Calu3 (cell line): ENCODE measurements around the gene RAI1. TPM values are rescaled to one million over a fixed set of nuclear protein-coding genes. Genes with fewer than 3 reads are reported as not detected.

Experiments used
- BruUV-seq: library from RNA; stranded (reverse); fragments of 400-500 nt; replicated peaks from 2 replicates; lab custom pipeline; 2021; lab: Mats Ljungman, UMichigan
- CTCF ChIA-PET: fragments of 300-600 bp; sonication (Branson Sonifier 250); formaldehyde crosslinking; loops from one replicate; lab custom pipeline; 2022; ENCODE audit warnings: antibody characterized with exemption; lab: Charles Lee
- DNase-seq: peaks from one replicate; pipeline ENCODE4 v3.0.0; 2022
- H3K27ac Mint-ChIP-seq: one replicate; pipeline ENCODE4 v1.8.0; 2022; ENCODE audit warnings: mixed read lengths; ENCODE audit not compliant: unreplicated experiment
- H3K27me3 Mint-ChIP-seq: one replicate; pipeline ENCODE4 v1.8.0; 2022; ENCODE audit warnings: mixed read lengths; ENCODE audit not compliant: unreplicated experiment
- H3K36me3 Mint-ChIP-seq: one replicate; pipeline ENCODE4 v1.8.0; 2022; ENCODE audit warnings: mild to moderate bottlenecking, moderate library complexity, mixed read lengths; ENCODE audit not compliant: insufficient read depth, unreplicated experiment
- H3K4me1 Mint-ChIP-seq: one replicate; pipeline ENCODE4 v1.8.0; 2022; ENCODE audit warnings: mild to moderate bottlenecking, low read depth, mixed read lengths; ENCODE audit not compliant: unreplicated experiment
- H3K4me3 Mint-ChIP-seq: one replicate; pipeline ENCODE4 v1.8.0; 2022; ENCODE audit warnings: mild to moderate bottlenecking, low read depth, moderate library complexity, mixed read lengths; ENCODE audit not compliant: unreplicated experiment
- H3K9me3 Mint-ChIP-seq: one replicate; pipeline ENCODE4 v1.8.0; 2022; ENCODE audit warnings: low read depth, mixed read lengths; ENCODE audit not compliant: unreplicated experiment
- intact Hi-C: fragments of 100-400 bp; cut with micrococcal nuclease; formaldehyde crosslinking; loops from one replicate; pipeline ENCODE4 v1.10.0; 2022; ENCODE audit not compliant: unreplicated experiment
- total RNA-seq: library from RNA; stranded (reverse); gene quantifications from 2 replicates; pipeline ENCODE4 v1.2.3, GENCODE V29; 2022
- TF ChIP-seq, protein P1 (sequence below): fragments of 200-600 bp; IDR thresholded peaks from one replicate; pipeline ENCODE4 v1.8.0; 2022; ENCODE audit warnings: antibody characterized with exemption; ENCODE audit not compliant: unreplicated experiment

RAI1 gene
- total RNA-seq, 1 experiment from 2014 or later, result 38.0 TPM

DNA sequence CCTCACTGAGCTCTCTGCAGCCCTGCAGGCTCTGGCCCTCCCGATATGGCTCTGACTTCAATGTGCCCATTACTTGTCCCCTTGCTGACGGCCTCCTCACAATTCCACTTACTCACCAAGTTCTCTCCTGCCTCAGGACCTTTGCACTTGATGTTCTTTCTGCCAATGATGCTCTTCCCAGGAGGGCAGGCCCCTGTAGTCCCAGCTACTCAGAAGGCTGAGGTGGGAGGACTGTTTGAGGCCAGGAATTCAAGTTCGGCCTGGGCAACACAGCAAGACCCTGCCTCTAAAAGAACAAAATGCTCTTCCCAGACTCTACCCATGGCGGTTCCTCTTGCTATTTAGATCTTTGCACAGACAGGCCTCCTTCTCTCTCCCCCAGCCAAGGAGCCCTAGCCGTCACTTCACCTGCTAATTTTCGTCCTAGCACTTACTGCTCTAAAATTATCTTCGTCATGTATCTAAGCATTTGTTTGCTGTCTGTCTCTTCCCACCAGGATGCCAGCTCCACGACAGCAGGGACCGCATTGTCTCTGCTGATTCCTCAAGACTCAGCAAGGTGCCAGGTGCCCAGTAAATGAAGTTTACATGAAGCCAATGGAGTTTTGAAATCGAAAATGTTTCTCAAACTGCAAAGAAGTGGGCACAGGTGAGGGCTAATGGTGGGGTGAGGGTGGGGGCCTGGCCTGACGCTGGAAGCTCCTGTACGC, 626 bp upstream of the RAI1 start:
- H3K27me3 Mint-ChIP-seq, result no peaks in the 10 kb centered on the region
- H3K4me1 Mint-ChIP-seq, result peaks cover 46% of the 10 kb centered on the region
- intact Hi-C loops, result loop anchor here (5.0 kb wide), 1 partner anchor 182 kb away; no protein-coding TSS in a partner anchor
- peaks cover 40% of the 10 kb centered on the region for H3K36me3 Mint-ChIP-seq
- CTCF ChIA-PET, result no interaction called here
- TF ChIP-seq, protein P1, sequence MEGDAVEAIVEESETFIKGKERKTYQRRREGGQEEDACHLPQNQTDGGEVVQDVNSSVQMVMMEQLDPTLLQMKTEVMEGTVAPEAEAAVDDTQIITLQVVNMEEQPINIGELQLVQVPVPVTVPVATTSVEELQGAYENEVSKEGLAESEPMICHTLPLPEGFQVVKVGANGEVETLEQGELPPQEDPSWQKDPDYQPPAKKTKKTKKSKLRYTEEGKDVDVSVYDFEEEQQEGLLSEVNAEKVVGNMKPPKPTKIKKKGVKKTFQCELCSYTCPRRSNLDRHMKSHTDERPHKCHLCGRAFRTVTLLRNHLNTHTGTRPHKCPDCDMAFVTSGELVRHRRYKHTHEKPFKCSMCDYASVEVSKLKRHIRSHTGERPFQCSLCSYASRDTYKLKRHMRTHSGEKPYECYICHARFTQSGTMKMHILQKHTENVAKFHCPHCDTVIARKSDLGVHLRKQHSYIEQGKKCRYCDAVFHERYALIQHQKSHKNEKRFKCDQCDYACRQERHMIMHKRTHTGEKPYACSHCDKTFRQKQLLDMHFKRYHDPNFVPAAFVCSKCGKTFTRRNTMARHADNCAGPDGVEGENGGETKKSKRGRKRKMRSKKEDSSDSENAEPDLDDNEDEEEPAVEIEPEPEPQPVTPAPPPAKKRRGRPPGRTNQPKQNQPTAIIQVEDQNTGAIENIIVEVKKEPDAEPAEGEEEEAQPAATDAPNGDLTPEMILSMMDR, result no peak
- H3K27ac Mint-ChIP-seq, result no peak overlapping the region
- no peak for DNase-seq
- H3K4me3 Mint-ChIP-seq, result peak overlapping the region; percentile 11
- no TSS peak for BruUV-seq
- H3K9me3 Mint-ChIP-seq, result no peaks in the 10 kb centered on the region

DNA sequence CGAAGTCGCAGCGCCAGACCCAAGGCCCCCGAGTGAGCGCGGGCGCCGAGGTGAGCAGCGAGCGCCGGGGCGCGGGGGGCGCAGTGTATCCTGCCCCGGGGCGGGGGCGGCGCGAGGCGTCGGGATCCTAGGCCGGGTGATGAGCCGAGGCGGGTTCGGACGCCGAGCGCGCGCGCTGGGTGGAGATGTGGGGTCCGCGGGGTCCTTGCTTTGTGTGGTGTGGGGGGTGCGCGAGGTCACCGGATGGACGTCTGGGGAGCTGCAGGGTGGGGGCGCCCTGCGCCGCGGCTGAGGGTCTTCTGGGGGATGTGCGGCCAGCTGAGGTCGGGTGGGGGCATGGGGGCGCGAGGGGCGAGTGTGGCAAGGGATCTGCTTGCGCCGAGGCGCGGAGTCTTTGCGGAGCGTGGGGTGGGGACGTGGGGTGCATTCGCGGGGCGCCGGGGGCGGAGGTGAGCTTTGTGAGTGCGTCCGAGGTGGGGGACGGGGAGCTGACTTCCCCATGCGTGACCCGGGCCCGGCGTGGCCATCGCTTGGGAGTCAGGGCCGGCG, 560 bp downstream of the RAI1 start:
- H3K4me1 Mint-ChIP-seq, result peaks cover 47% of the 10 kb centered on the region
- H3K27me3 Mint-ChIP-seq, result no peaks in the 10 kb centered on the region
- H3K27ac Mint-ChIP-seq, result peak overlapping the region; percentile 27
- no peak for DNase-seq
- H3K36me3 Mint-ChIP-seq, result peaks cover 45% of the 10 kb centered on the region
- H3K4me3 Mint-ChIP-seq, result peak overlapping the region; percentile 82
- BruUV-seq, result no TSS peak
- intact Hi-C loops, result loop anchor here (5.0 kb wide), 1 partner anchor 180 kb away; no protein-coding TSS in a partner anchor
- H3K9me3 Mint-ChIP-seq, result no peaks in the 10 kb centered on the region
- TF ChIP-seq, protein P1, result no peak
- CTCF ChIA-PET, result interaction anchor here (1.0 kb wide), 1 partner anchor 14 kb away, joined by 6 read pairs; no protein-coding TSS in a partner anchor

DNA sequence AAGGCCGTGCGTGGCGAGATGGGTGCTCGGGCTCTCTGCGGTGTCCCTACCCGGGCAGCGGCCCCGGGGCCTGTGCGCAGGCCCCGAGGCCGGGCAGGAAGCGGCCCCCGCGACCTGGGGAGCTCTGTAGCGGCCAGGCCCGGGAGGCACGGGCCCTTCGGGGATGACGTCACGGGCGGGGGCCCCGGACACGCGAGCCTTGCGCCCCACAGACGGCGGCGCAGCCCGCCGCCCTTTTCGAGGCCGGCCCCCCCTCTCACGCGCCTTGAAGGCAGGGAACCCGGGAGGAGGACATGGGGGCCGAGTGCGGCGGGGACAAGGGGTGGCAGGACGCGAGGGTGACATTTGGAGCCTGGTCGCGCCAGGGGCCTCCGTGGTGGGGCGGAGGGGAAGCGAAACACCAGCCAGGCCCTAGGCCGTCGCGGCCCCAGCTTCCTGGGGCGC, 1.1 kb downstream of the RAI1 start:
- Mint-ChIP-seq H3K4me1 (peaks cover 50% of the 10 kb centered on the region), H3K9me3 (no peaks in the 10 kb centered on the region), H3K4me3 (peak overlapping the region; percentile 82), H3K27me3 (no peaks in the 10 kb centered on the region), H3K27ac (peak overlapping the region; percentile 27), H3K36me3 (peaks cover 45% of the 10 kb centered on the region)
- no peak for DNase-seq
- intact Hi-C loops, result loop anchor here (5.0 kb wide), 1 partner anchor 180 kb away; no protein-coding TSS in a partner anchor
- no TSS peak for BruUV-seq
- TF ChIP-seq, protein P1, result no peak
- CTCF ChIA-PET, result interaction anchor here (1.0 kb wide), 1 partner anchor 13 kb away, joined by 6 read pairs; no protein-coding TSS in a partner anchor

DNA sequence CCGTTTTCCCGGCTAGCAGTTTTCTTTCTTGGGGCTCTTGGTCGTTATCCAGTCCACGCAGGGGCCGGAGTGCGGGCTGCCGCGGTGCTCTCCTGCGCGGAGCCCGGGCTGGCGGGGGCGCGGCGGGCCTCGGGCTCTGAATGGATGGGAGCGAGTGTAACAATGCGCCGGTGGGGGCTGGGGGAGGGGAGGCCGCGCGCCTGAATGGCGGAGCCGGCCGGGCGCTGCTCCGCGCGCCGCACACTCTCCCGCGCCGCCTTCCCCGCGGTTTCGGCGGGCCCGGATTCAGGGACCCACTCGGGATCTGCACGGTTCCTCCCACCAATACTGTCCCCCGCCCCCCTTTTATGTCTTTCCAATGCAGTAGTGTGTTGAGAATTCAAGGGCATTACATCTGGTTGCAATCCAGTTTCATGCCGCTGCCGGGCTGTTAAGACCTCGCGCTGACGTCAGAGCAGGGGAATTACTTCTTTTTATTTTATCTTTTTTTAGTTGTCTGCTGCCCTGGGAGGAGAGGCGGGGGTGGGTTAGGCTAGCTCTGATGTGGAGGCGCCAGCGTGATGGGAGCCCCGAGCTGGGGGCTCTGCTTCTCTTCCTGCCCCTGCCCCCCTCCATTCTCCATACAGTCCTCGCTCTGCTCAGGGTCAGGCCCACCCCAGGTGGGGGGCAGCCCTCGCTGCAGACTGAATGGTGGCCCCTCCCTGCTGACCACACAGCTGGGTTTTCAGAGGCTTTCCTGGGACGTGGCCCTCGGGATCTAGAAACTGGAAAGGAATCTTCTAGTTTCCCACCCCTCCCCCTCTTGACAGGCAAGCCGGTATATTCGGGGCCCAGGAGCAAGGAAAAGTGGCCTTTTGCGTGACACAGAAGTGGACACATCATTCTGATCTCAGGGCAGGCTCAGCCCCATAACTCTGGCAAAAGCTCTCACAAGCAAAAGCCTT, 1.8 kb downstream of the RAI1 start:
- TSS peak; percentile 62 for BruUV-seq
- Mint-ChIP-seq H3K36me3 (peaks cover 45% of the 10 kb centered on the region), H3K27me3 (no peaks in the 10 kb centered on the region), H3K9me3 (no peaks in the 10 kb centered on the region), H3K4me3 (peak overlapping the region; percentile 82), H3K4me1 (peaks cover 48% of the 10 kb centered on the region), H3K27ac (peak overlapping the region; percentile 95)
- CTCF ChIA-PET, result no interaction called here
- peak; percentile 63 for DNase-seq
- intact Hi-C loops, result loop anchor here (5.0 kb wide), 1 partner anchor 179 kb away; no protein-coding TSS in a partner anchor
- TF ChIP-seq, protein P1, result no peak
